SKM-1 (cell line): Measurements from ENCODE around the gene FGF3.

Source experiments
- DNase-seq: peaks from one replicate; lab custom pipeline; 2025; ENCODE audit not compliant: unreplicated experiment; lab: John Stamatoyannopoulos, UW

Gene FGF3

GRCh38 chr11:69818603-69819441 is at the start of gene FGF3:
Gene FGF3 (minus strand): TSS chr11:69819416. CDS start chr11:69818933, 483 bp downstream.
- DNase-seq = no peak

GRCh38 chr11:69868871-69869270 is 49.7 kb upstream of the FGF3 start:
- DNase-seq = no peak

- no peak for DNase-seq
Measured at GRCh38 chr11:69868006-69868810, 49.0 kb upstream of the FGF3 start.

- DNase-seq = no peak
Measured at GRCh38 chr11:69867076-69868005, 48.1 kb upstream of the FGF3 start.

- no peak for DNase-seq
Measured at GRCh38 chr11:69866648-69867047, 47.4 kb upstream of the FGF3 start.

- no peak for DNase-seq
Measured at GRCh38 chr11:69865707-69866106, 46.5 kb upstream of the FGF3 start.

GRCh38 chr11:69864686-69865661 is 45.8 kb upstream of the FGF3 start:
- DNase-seq = no peak

- DNase-seq = no peak
Measured at GRCh38 chr11:69863544-69864200, 44.5 kb upstream of the FGF3 start.

GRCh38 chr11:69862797-69863543 is 43.8 kb upstream of the FGF3 start:
- DNase-seq = no peak

GRCh38 chr11:69862331-69862771 is 43.1 kb upstream of the FGF3 start:
- no peak for DNase-seq

GRCh38 chr11:69861901-69862300 is 42.7 kb upstream of the FGF3 start:
- no peak for DNase-seq

- DNase-seq = no peak
Measured at GRCh38 chr11:69860796-69861445, 41.7 kb upstream of the FGF3 start.

- DNase-seq = no peak
Measured at GRCh38 chr11:69860244-69860643, 41.0 kb upstream of the FGF3 start.

- no peak for DNase-seq
Measured at GRCh38 chr11:69859275-69859934, 40.2 kb upstream of the FGF3 start.

GRCh38 chr11:69855421-69855820 is 36.2 kb upstream of the FGF3 start:
- no peak for DNase-seq

GRCh38 chr11:69854713-69855112 is 35.5 kb upstream of the FGF3 start:
- no peak for DNase-seq

GRCh38 chr11:69852056-69852455 is 32.8 kb upstream of the FGF3 start:
- no peak for DNase-seq

- DNase-seq = no peak
Measured at GRCh38 chr11:69848201-69848600, 29.0 kb upstream of the FGF3 start.
